ENCODE results near the gene DUS2.
"Not testable (repeated sequence)": the region's sequence is repeated elsewhere in the genome, so short reads cannot be mapped to it uniquely, and the experiment has no call there.

Gene DUS2

GRCh38 chr16:68093816-68094613 lies 70.9 kb downstream of the DUS2 start:
- no peak for DNase-seq

GRCh38 chr16:68094614-68094934 lies 71.5 kb downstream of the DUS2 start:
- no peak for DNase-seq

GRCh38 chr16:68096491-68096890 lies 73.4 kb downstream of the DUS2 start:
- no peak for DNase-seq

- DNase-seq, result no peak
These were observed 74.0 kb downstream of the DUS2 start for GRCh38 chr16:68097088-68097487.

- DNase-seq, result no peak
These were observed 74.8 kb downstream of the DUS2 start for GRCh38 chr16:68097895-68098294.

GRCh38 chr16:68100488-68100887 lies 77.4 kb downstream of the DUS2 start:
- no peak for DNase-seq

- no peak for DNase-seq
These were observed 82.5 kb downstream of the DUS2 start for GRCh38 chr16:68105611-68106010.

GRCh38 chr16:68107230-68107928 lies 84.3 kb downstream of the DUS2 start:
- not testable (repeated sequence) for DNase-seq

GRCh38 chr16:68109156-68109555 lies 86.1 kb downstream of the DUS2 start:
- not testable (repeated sequence) for DNase-seq

- not testable (repeated sequence) for DNase-seq
These were observed 87.5 kb downstream of the DUS2 start for GRCh38 chr16:68110611-68111010.

GRCh38 chr16:68111379-68111778 lies 88.3 kb downstream of the DUS2 start:
- no peak for DNase-seq

- no peak for DNase-seq
These were observed 90.1 kb downstream of the DUS2 start for GRCh38 chr16:68113059-68113761.

GRCh38 chr16:68113765-68114240 lies 90.7 kb downstream of the DUS2 start:
- no peak for DNase-seq

GRCh38 chr16:68114939-68115338 lies 91.9 kb downstream of the DUS2 start:
- not testable (repeated sequence) for DNase-seq

- no peak for DNase-seq
These were observed 92.8 kb downstream of the DUS2 start for GRCh38 chr16:68115851-68116250.

- DNase-seq, result no peak
These were observed 93.3 kb downstream of the DUS2 start for GRCh38 chr16:68116256-68116867.

- no peak for DNase-seq
These were observed 94.8 kb downstream of the DUS2 start for GRCh38 chr16:68117884-68118283.

GRCh38 chr16:68118954-68119353 lies 95.9 kb downstream of the DUS2 start:
- DNase-seq, result not testable (repeated sequence)

GRCh38 chr16:68120496-68120895 lies 97.4 kb downstream of the DUS2 start:
- not testable (repeated sequence) for DNase-seq

GRCh38 chr16:68126395-68126794 lies 103.3 kb downstream of the DUS2 start:
- DNase-seq, result no peak

GRCh38 chr16:68128577-68129305 lies 105.7 kb downstream of the DUS2 start:
- DNase-seq, result no peak

All from NK-92 treated with Interleukin-12 subunit alpha and Interleukin-12 subunit beta, amount 100 ng/mL, for 24 hours (cell line).